Endothelial cell of umbilical vein (primary cell): Measurements from ENCODE around the gene KANSL1. TPM values are rescaled to one million over a fixed set of nuclear protein-coding genes. Genes with fewer than 3 reads are reported as not detected.

Experiments
- BruUV-seq: library from RNA; stranded (reverse); fragments of 400-500 nt; replicated peaks from 2 replicates; lab custom pipeline; 2021; lab: Mats Ljungman, UMichigan
- CTCF ChIA-PET: fragments of 300-600, 350-600 bp; sonication (Branson Sonifier 250); formaldehyde crosslinking; loops from one replicate; lab custom pipeline; 2021; ENCODE audit warnings: antibody characterized with exemption, inconsistent platforms; lab: Charles Lee
- POLR2A ChIA-PET: fragments of 300-600, 350-600 bp; sonication (Branson Sonifier 250); formaldehyde crosslinking; loops from one replicate; lab custom pipeline; 2021; ENCODE audit warnings: antibody characterized with exemption, inconsistent platforms; lab: Charles Lee
- DNase-seq: peaks from one replicate; pipeline ENCODE4 v3.0.0-alpha.2; 2011; ENCODE audit warnings: low read depth, low spot score
- FAIRE-seq: peaks from 2 replicates; lab custom pipeline; 2011; peaks lifted over from hg19 to GRCh38; lab: Jason Lieb, UNC
- H2AFZ ChIP-seq: 2 replicates; pipeline ENCODE4 v1.6.0; 2012; ENCODE audit warnings: low read depth, low read length, control low read depth, inconsistent platforms
- H3K27ac ChIP-seq: 2 replicates; pipeline ENCODE4 v1.5.1; 2011; ENCODE audit warnings: low read depth, mild to moderate bottlenecking, control low read depth, low read length, moderate library complexity; ENCODE audit not compliant: insufficient read depth
- H3K27me3 ChIP-seq, 2 experiments: 2 replicates each; pipeline versions ENCODE4 v1.6.0 to v1.6.1; 2011; ENCODE audit warnings: low read length in 2 of 2, mixed read lengths in 1 of 2; ENCODE audit not compliant: control insufficient read depth in 2 of 2, insufficient read depth in 2 of 2
- H3K36me3 ChIP-seq, 2 experiments: 2 replicates in 1 of 2; 3 replicates in 1 of 2; pipeline ENCODE4 v1.5.1; 2011; ENCODE audit warnings: low read length in 2 of 2, mild to moderate bottlenecking in 1 of 2, moderate library complexity in 1 of 2; ENCODE audit not compliant: control insufficient read depth in 2 of 2, insufficient read depth in 2 of 2; ENCODE audit errors: extremely low read depth in 1 of 2
- H3K4me1 ChIP-seq: 3 replicates; pipeline ENCODE4 v1.5.1; 2011; ENCODE audit warnings: mild to moderate bottlenecking, low read length; ENCODE audit not compliant: control insufficient read depth, insufficient read depth; ENCODE audit errors: extremely low read depth
- H3K4me2 ChIP-seq: 2 replicates; pipeline ENCODE4 v1.6.1; 2011; ENCODE audit warnings: low read length, control low read depth, mixed read lengths; ENCODE audit not compliant: insufficient read depth
- H3K4me3 ChIP-seq, 3 experiments: fragments of 200-600 bp in 1 of 3; sonication (generic), shearing (Covaris generic) in 1 of 3; replicated peaks in 1 of 3; 2 replicates each; pipeline ENCODE4 v1.5.1; 2011 to 2016; ENCODE audit warnings: control low read depth in 3 of 3, low read length in 3 of 3, mild to moderate bottlenecking in 2 of 3, inconsistent platforms in 1 of 3, low read depth in 1 of 3, moderate library complexity in 1 of 3; ENCODE audit not compliant: insufficient read depth in 1 of 3
- H3K79me2 ChIP-seq: 2 replicates; pipeline ENCODE4 v1.6.0; 2012; ENCODE audit warnings: low read length, inconsistent platforms; ENCODE audit not compliant: control insufficient read depth, insufficient read depth
- H3K9ac ChIP-seq: replicated peaks from 2 replicates; pipeline ENCODE3; 2011; ENCODE audit warnings: low read length, control low read depth; ENCODE audit not compliant: insufficient read depth; ENCODE audit errors: extremely low read depth
- H3K9me1 ChIP-seq: replicated peaks from 3 replicates; pipeline ENCODE4 v1.6.0; 2011; ENCODE audit warnings: mild to moderate bottlenecking, low read length; ENCODE audit not compliant: control insufficient read depth, insufficient read depth; ENCODE audit errors: extremely low read depth
- H3K9me3 ChIP-seq: replicated peaks from 2 replicates; pipeline ENCODE4 v1.5.1; 2012; ENCODE audit warnings: low read length, inconsistent platforms; ENCODE audit not compliant: control insufficient read depth, insufficient read depth
- H4K20me1 ChIP-seq: replicated peaks from 2 replicates; pipeline ENCODE3; 2011; ENCODE audit warnings: mild to moderate bottlenecking, low read length; ENCODE audit not compliant: control insufficient read depth, insufficient read depth; ENCODE audit errors: extremely low read depth
- EZH2 ChIP-seq: IDR thresholded peaks from 2 replicates; pipeline ENCODE4 v1.6.1; 2012; ENCODE audit warnings: borderline replicate concordance, low read depth, mild to moderate bottlenecking, moderate library complexity, low read length, inconsistent platforms; ENCODE audit not compliant: severe bottlenecking
- FOS ChIP-seq: IDR thresholded peaks from 2 replicates; pipeline ENCODE4 v1.6.1; 2011; ENCODE audit warnings: mild to moderate bottlenecking, low read length, moderate library complexity, borderline replicate concordance; ENCODE audit not compliant: insufficient read depth
- GATA2 ChIP-seq: IDR thresholded peaks from 2 replicates; pipeline ENCODE4 v1.7.0; 2011; ENCODE audit warnings: low read depth, mild to moderate bottlenecking, moderate library complexity, mixed read lengths, low read length; ENCODE audit not compliant: insufficient read length, insufficient read depth
- JUN ChIP-seq: IDR thresholded peaks from 2 replicates; pipeline ENCODE4 v1.6.1; 2011; ENCODE audit warnings: borderline replicate concordance, low read depth; ENCODE audit not compliant: insufficient read length, insufficient read depth
- MAX ChIP-seq: IDR thresholded peaks from 2 replicates; pipeline ENCODE4 v1.6.1; 2011; ENCODE audit not compliant: insufficient read depth, insufficient read length
- MYC ChIP-seq: IDR thresholded peaks from one replicate; pipeline ENCODE4 v1.6.1; 2011; ENCODE audit warnings: mild to moderate bottlenecking, low read depth, low read length
- POLR2AphosphoS5 ChIP-seq: IDR thresholded peaks from 2 replicates; pipeline ENCODE4 v1.6.1; 2012; ENCODE audit warnings: low read depth, mild to moderate bottlenecking, control low read depth, low read length, moderate library complexity; ENCODE audit not compliant: insufficient read depth
- dilution Hi-C: fragments of 300-500 bp; cut with MboI; formaldehyde crosslinking; loops from one replicate; pipeline ENCODE4 v1.15.0; 2019; ENCODE audit warnings: low sequenced_read_pairs; ENCODE audit not compliant: extremely low pct_ligation_motif_present
- intact Hi-C: fragments of 100-400 bp; cut with micrococcal nuclease; formaldehyde crosslinking; loops from one replicate; pipeline ENCODE4 v1.10.0; 2022
- polyA plus RNA-seq, 4 experiments: library from polyadenylated mRNA; depleted of rRNA in 3 of 4; stranded (reverse) in 3 of 4; unstranded in 1 of 4; fragments of >200 nt; gene quantifications; 2 replicates each; pipeline versions ENCODE4 v1.2.1 to v1.2.3, GENCODE V29; 2011 to 2012; ENCODE audit warnings: missing spikeins in 1 of 4
- total RNA-seq: library from RNA; stranded (reverse); gene quantifications from 2 replicates; pipeline ENCODE4 v1.2.3, GENCODE V29; 2021
- TF ChIP-seq, protein P1 (sequence below), 2 donors: IDR thresholded peaks; 1 replicate in 1 of 2; 2 replicates in 1 of 2; pipeline ENCODE4 v1.5.1; 2011; ENCODE audit warnings: low read length in 2 of 2, mild to moderate bottlenecking in 2 of 2, moderate library complexity in 2 of 2, control low read depth in 1 of 2, inconsistent platforms in 1 of 2, low read depth in 1 of 2; ENCODE audit not compliant: insufficient read depth in 1 of 2; ENCODE audit errors: extremely low read depth in 1 of 2

The KANSL1 gene
- total and polyA plus RNA-seq, 2 donors (not counting 3 experiments of a cell fraction or from before 2014, with no cell fraction given), result 29.1 to 74.0 TPM

GRCh38 chr17:46047856-46048255 lies 145.4 kb downstream of the KANSL1 start:
- no TSS peak for BruUV-seq
- Histone ChIP-seq H3K9ac (no peak overlapping the region), H3K79me2 (peaks cover 7% of the 10 kb centered on the region), H3K36me3 (peaks cover 10 to 18% of the 10 kb centered on the region in 2 experiments), H3K27me3 (no peaks in the 10 kb centered on the region), H3K27ac (no peak overlapping the region), H3K9me1 (no peaks in the 10 kb centered on the region), H2AFZ (no peak overlapping the region), H3K4me3 (no peak overlapping the region), H3K9me3 (no peaks in the 10 kb centered on the region), H4K20me1 (no peaks in the 10 kb centered on the region), H3K4me1 (peaks cover 9% of the 10 kb centered on the region), H3K4me2 (no peak overlapping the region)
- DNase-seq, result no peak
- dilution Hi-C loops (no loop called here), intact Hi-C loops (no loop called here)
- ChIA-PET POLR2A (no interaction called here), CTCF (interaction anchor here (1.6 to 2.1 kb wide), 3 partner anchors 9 to 165 kb away, joined by 5 to 9 read pairs (median 8); partner anchors contain the start of gene KANSL1)
- no peak for FAIRE-seq
- TF ChIP-seq GATA2, result no peak
- TF ChIP-seq POLR2AphosphoS5, result no peak
- no peak for TF ChIP-seq JUN
- TF ChIP-seq EZH2, result no peak
- no peak for TF ChIP-seq MAX
- TF ChIP-seq, protein P1, sequence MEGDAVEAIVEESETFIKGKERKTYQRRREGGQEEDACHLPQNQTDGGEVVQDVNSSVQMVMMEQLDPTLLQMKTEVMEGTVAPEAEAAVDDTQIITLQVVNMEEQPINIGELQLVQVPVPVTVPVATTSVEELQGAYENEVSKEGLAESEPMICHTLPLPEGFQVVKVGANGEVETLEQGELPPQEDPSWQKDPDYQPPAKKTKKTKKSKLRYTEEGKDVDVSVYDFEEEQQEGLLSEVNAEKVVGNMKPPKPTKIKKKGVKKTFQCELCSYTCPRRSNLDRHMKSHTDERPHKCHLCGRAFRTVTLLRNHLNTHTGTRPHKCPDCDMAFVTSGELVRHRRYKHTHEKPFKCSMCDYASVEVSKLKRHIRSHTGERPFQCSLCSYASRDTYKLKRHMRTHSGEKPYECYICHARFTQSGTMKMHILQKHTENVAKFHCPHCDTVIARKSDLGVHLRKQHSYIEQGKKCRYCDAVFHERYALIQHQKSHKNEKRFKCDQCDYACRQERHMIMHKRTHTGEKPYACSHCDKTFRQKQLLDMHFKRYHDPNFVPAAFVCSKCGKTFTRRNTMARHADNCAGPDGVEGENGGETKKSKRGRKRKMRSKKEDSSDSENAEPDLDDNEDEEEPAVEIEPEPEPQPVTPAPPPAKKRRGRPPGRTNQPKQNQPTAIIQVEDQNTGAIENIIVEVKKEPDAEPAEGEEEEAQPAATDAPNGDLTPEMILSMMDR (IDR thresholded peaks at IDR 0.05; ENCODE audit: extremely low read depth in 1 of 2, insufficient read depth in 1 of 2, low read depth in 1 of 2, low read length in 2 of 2), result no peak
- no peak for TF ChIP-seq FOS
- TF ChIP-seq MYC, result no peak
